ENCODE measurements around the gene HUS1.

- no peak for TF ChIP-seq SP1 (IDR thresholded peaks at IDR 0.05)
- TF ChIP-seq SP1 (CRISPR knock-in tag; IDR thresholded peaks at IDR 0.05): no peak
- no peak for TF ChIP-seq XBP1 (CRISPR knock-in tag; IDR thresholded peaks at IDR 0.05)
- TF ChIP-seq ZFX (CRISPR knock-in tag; IDR thresholded peaks at IDR 0.05; ENCODE audit: low read depth): no peak
- TF ChIP-seq ZNF317 (CRISPR knock-in tag; IDR thresholded peaks at IDR 0.05): no peak
Observed at GRCh38 chr7:48004638-48005037, 25.2 kb upstream of the HUS1 start.
